Ureter (tissue), 1 donor: ENCODE results near the gene HOXA11. TPM values are rescaled to one million over a fixed set of nuclear protein-coding genes. Genes with fewer than 3 reads are reported as not detected.
A peak's percentile ranks its signal among the peaks of the same experiment; 100 is the strongest.

Experiments used
- DNase-seq: peaks from one replicate; pipeline ENCODE4 v3.0.0-alpha.2; 2020; ENCODE audit warnings: low spot score
- total RNA-seq: library from RNA; stranded (reverse); gene quantifications from one replicate; pipeline ENCODE4 v1.2.4, GENCODE V29; 2023
- donor health status: DM: yes; HTN: yes; CAD: no.

Gene HOXA11
- total RNA-seq, 1 donor from 2014 or later, result 16.6 TPM

GRCh38 chr7:27158436-27159265, 26.4 kb downstream of the HOXA11 start:
- peak; percentile 46 for DNase-seq

- DNase-seq, result peak; percentile 29
These were observed 27.2 kb downstream of the HOXA11 start for GRCh38 chr7:27157702-27158431.

- DNase-seq, result no peak
These were observed 27.9 kb downstream of the HOXA11 start for GRCh38 chr7:27156916-27157701.

- DNase-seq, result peak; percentile 82
These were observed 28.5 kb downstream of the HOXA11 start, which contains the start of gene HOXA7 for GRCh38 chr7:27156508-27156898. Gene HOXA7 (minus strand): TSS chr7:27156675. CDS start chr7:27156545, 130 bp downstream.

GRCh38 chr7:27155816-27156507, 29.1 kb downstream of the HOXA11 start:
- peak; percentile 46 for DNase-seq

GRCh38 chr7:27154901-27155815, 29.9 kb downstream of the HOXA11 start:
- peak; percentile 49 for DNase-seq

- no peak for DNase-seq
These were observed 30.7 kb downstream of the HOXA11 start for GRCh38 chr7:27154369-27154768.

GRCh38 chr7:27153526-27153925, 31.5 kb downstream of the HOXA11 start:
- no peak for DNase-seq

- DNase-seq, result no peak
These were observed 32.1 kb downstream of the HOXA11 start for GRCh38 chr7:27152816-27153442.

- peak; percentile 70 for DNase-seq
These were observed 32.9 kb downstream of the HOXA11 start, which contains the start of gene HOXA3 for GRCh38 chr7:27151931-27152815. Gene HOXA3 (minus strand): TSS chr7:27152583. CDS start chr7:27110640, 41,943 bp downstream.

- no peak for DNase-seq
These were observed 33.6 kb downstream of the HOXA11 start for GRCh38 chr7:27151341-27151930.

GRCh38 chr7:27150568-27151340, 34.3 kb downstream of the HOXA11 start:
- peak; percentile 79 for DNase-seq

- DNase-seq, result peak; percentile 43
These were observed 35.0 kb downstream of the HOXA11 start for GRCh38 chr7:27149842-27150567.

GRCh38 chr7:27148756-27149641, 36.0 kb downstream of the HOXA11 start:
- DNase-seq, result peak; percentile 43

- peak; percentile 54 for DNase-seq
These were observed 36.8 kb downstream of the HOXA11 start for GRCh38 chr7:27148031-27148755.
